ENCODE measurements around the gene TMEM63B. TPM values are rescaled to one million over a fixed set of nuclear protein-coding genes. Genes with fewer than 3 reads are reported as not detected.

The TMEM63B gene
- total RNA-seq, 1 donor from 2014 or later: 54.9 TPM

DNA sequence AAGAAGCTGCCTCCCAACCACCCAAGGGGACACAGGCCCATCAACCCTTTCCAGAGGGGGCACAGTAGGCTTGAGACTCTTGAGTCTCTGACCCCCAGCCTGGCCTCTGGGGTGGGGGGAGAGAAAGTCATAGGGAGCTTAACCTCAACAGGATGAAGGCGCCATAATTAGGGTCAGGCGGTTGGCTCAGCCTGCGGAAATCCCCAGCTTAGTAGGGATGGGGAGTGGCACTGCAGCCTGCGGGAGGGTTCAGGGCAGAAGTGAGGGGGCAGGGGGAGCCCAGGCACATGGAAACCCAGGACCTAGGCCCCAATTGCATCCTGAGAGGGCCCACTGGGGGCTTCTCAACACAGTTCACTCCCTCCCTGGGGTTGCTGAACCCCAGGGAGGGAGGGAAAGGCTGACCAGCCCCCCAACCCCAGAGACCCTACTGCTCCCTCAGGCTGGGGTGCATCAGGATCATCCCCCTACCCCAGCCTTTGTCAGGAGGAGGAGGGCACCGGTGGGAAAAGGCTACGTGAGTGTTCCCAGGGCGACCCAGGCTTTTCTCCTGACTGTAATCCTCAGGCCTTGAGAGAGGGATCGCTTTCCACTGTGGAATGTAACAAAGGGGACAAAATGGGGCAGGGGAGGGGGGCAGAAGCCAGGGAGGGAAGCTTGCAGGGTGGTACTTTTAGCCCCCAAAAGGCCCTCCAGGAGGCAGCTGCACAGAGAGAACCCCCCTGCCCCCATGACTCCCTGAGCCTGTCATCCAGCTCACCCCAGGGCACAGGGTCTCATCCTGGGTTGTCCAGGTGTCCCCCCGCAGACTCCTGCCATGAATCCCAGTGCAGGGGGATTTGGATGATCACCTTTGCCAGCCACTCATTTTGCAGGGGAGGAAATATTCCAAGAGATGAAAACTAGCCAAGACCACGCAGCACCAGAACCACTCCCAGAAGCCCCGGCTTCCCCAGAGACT is 46.5 kb upstream of the TMEM63B start:
- no peak for DNase-seq (ENCODE audit: low spot score in 2 of 2, unreplicated experiment in 2 of 2)
- Mint-ChIP-seq H3K27me3 (ENCODE audit: low read depth) (peaks cover 3% of the 10 kb centered on the region), H3K9me3 (no peaks in the 10 kb centered on the region), H3K4me1 (peaks cover 32% of the 10 kb centered on the region), H3K36me3 (no peaks in the 10 kb centered on the region), H3K27ac (no peak overlapping the region), H3K4me3 (no peak overlapping the region)
- TF ChIP-seq, protein P1, sequence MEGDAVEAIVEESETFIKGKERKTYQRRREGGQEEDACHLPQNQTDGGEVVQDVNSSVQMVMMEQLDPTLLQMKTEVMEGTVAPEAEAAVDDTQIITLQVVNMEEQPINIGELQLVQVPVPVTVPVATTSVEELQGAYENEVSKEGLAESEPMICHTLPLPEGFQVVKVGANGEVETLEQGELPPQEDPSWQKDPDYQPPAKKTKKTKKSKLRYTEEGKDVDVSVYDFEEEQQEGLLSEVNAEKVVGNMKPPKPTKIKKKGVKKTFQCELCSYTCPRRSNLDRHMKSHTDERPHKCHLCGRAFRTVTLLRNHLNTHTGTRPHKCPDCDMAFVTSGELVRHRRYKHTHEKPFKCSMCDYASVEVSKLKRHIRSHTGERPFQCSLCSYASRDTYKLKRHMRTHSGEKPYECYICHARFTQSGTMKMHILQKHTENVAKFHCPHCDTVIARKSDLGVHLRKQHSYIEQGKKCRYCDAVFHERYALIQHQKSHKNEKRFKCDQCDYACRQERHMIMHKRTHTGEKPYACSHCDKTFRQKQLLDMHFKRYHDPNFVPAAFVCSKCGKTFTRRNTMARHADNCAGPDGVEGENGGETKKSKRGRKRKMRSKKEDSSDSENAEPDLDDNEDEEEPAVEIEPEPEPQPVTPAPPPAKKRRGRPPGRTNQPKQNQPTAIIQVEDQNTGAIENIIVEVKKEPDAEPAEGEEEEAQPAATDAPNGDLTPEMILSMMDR (IDR thresholded peaks at IDR 0.05; ENCODE audit: unreplicated experiment): no peak

DNA sequence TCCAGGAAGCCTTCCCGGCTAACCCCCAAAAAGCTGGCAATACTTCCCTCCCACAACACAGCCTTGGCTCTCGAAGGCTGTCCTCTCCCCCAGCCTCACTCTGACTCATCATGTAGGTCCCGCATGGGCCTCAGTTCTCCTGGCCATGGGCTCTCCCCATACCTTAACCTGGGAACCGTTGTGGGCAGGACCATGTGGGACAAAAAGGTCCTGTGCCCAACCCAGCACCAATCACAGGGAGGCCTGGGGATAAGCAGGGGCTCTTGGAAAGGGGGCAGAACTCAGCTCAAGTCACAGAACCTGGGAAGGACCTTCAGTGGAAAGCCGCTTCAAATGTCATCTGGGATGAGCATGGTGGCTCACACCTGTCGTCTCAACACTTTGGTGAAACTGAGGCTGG is 45.6 kb upstream of the TMEM63B start:
- Mint-ChIP-seq H3K4me3 (no peak overlapping the region), H3K4me1 (peaks cover 26% of the 10 kb centered on the region), H3K27ac (no peak overlapping the region), H3K9me3 (no peaks in the 10 kb centered on the region), H3K27me3 (ENCODE audit: low read depth) (peaks cover 3% of the 10 kb centered on the region), H3K36me3 (no peaks in the 10 kb centered on the region)
- TF ChIP-seq, protein P1 (IDR thresholded peaks at IDR 0.05; ENCODE audit: unreplicated experiment): no peak
- DNase-seq (ENCODE audit: low spot score in 2 of 2, unreplicated experiment in 2 of 2): no peak

DNA sequence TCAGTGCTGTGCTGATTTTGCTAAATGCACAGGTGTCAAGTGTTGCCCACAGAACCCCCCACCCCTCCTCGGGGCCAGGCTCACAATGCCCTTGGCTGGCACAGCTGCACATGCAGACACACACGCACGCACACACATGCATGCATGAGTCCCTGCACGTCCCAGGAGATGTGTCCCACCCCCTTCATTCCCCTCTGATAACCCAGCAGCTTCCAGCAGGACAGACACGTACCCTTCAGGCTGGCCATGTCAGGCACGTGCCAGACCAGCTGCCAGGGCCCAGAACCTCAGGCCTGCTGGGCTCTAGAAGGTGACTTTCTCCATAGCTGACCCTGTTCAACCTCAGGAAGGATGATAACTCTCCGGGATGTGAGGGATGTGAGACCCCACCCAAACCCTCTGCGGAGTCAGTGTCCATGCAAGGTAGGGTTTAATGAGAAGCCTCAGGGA is 44.5 kb upstream of the TMEM63B start:
- H3K27ac Mint-ChIP-seq: no peak overlapping the region
- no peak overlapping the region for H3K4me3 Mint-ChIP-seq
- DNase-seq (ENCODE audit: low spot score in 2 of 2, unreplicated experiment in 2 of 2): no peak

DNA sequence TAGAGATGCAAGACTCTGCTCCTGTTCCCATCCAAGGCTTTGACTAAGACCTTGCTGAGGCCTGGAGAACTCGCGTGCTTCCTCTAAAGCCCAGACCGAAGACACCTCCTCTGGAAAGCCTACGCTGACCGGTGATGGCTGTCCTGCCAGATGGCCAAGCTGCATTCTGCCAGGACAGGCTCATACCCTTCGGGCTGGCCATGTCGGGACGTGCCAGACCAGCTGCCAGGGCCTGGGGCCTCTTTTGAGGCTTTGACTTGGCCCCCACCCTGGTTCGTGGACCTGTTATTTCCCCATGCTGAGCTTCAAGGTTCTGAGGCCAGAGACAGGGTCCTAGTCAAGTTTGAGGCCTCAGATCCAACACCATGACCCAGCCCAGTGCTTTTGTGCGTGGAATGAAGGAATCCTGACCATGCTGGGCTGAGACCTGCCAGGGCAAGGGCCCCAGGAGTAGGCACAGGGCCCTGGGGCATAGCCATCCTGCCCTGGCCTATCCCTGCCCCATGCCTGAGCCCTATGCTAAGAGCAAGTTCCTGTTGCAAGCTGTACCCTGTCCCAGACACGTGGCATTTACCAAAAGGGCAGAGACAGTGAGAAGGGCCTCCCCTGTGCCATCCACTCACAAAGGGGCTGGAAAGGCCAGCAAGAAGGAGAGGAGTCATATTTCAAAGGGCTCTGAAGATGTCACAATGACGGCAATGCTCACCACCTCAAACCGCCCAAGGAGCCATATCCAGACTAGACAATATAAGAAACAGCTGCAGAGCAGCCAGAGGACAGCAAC is 42.9 kb upstream of the TMEM63B start:
- no peak for DNase-seq (ENCODE audit: low spot score in 2 of 2, unreplicated experiment in 2 of 2)
- Mint-ChIP-seq H3K36me3 (no peaks in the 10 kb centered on the region), H3K9me3 (no peaks in the 10 kb centered on the region), H3K4me1 (peaks cover 9% of the 10 kb centered on the region), H3K27ac (no peak overlapping the region), H3K27me3 (ENCODE audit: low read depth) (no peaks in the 10 kb centered on the region), H3K4me3 (no peak overlapping the region)
- TF ChIP-seq, protein P1 (IDR thresholded peaks at IDR 0.05; ENCODE audit: unreplicated experiment): no peak

More for the DNA sequence above, 44.5 kb upstream of the TMEM63B start:
- Mint-ChIP-seq H3K36me3 (no peaks in the 10 kb centered on the region), H3K27me3 (ENCODE audit: low read depth) (peaks cover 2% of the 10 kb centered on the region), H3K9me3 (no peaks in the 10 kb centered on the region), H3K4me1 (peaks cover 19% of the 10 kb centered on the region)
- TF ChIP-seq, protein P1 (IDR thresholded peaks at IDR 0.05; ENCODE audit: unreplicated experiment): no peak

DNA sequence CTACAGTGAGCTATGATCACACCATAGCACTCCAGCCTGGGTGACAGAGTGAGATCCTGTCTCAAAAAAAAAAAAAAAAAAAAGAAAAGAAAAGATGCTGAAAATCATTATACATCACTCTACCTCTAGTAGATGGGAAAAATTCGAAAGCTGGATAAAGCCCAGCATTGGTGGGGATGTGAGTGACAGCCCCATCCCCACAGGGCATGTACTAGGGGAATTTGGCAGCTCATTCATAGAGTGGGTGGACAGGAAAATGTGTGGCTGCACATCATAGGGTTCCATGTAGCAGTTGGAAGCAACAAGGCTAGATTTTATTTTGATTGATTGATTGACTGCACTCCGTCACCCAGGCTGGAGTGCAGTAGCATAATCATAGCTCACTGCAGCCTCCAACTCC is 42.1 kb upstream of the TMEM63B start:
- no peak overlapping the region for H3K4me3 Mint-ChIP-seq
- H3K4me1 Mint-ChIP-seq: peaks cover 9% of the 10 kb centered on the region
- DNase-seq (ENCODE audit: low spot score in 2 of 2, unreplicated experiment in 2 of 2): no peak
- no peak overlapping the region for H3K27ac Mint-ChIP-seq
- H3K27me3 Mint-ChIP-seq (ENCODE audit: low read depth): no peaks in the 10 kb centered on the region
- H3K36me3 Mint-ChIP-seq: no peaks in the 10 kb centered on the region
- no peaks in the 10 kb centered on the region for H3K9me3 Mint-ChIP-seq
- TF ChIP-seq, protein P1 (IDR thresholded peaks at IDR 0.05; ENCODE audit: unreplicated experiment): no peak
